ENCODE measurements around the gene FAM107B. TPM values are rescaled to one million over a fixed set of nuclear protein-coding genes. Genes with fewer than 3 reads are reported as not detected.

Gene FAM107B
- total RNA-seq, 4 donors from 2014 or later = 12.3 to 41.3 (median 31.8) TPM

DNA sequence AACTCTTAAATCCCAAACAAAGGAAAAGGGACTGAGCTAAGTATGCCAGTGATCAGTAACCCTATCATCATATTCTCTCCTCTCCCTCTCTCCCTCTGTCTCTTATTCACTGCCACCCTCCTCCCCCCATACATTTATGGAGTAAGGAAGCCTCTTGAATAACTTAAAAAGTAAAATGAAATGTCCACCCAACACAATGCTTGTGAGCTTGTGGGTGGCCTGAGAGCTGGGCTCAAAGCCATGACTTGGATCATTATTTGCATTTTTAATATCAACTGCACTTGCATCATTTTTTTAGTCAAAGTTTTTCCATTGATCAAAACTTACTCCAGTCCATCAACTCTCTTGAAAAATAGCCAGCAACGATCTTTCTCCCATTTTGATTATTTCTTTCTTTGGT lies 46.8 kb downstream of the FAM107B start:
- H3K4me1 ChIP-seq = no peaks in the 10 kb centered on the region
- no peaks in the 10 kb centered on the region for H3K36me3 ChIP-seq
- no peak overlapping the region for H3K4me3 ChIP-seq (replicated peaks in 1 of 3)
- TF ChIP-seq CTCF (IDR thresholded peaks at IDR 0.05) (no peak), POLR2A (IDR thresholded peaks at IDR 0.05) (no peak)
- H3K9me3 ChIP-seq = no peaks in the 10 kb centered on the region
- intact Hi-C loops (cut with DNase I) = no loop called here
- 81 to 84% methylated on average over 1 of the region's 1 CpG for whole genome bisulfite sequencing, 2 donors
- no peaks in the 10 kb centered on the region for H3K27me3 ChIP-seq
- H3K27ac ChIP-seq = no peak overlapping the region
- no peak for DNase-seq

- H3K27me3 ChIP-seq = no peaks in the 10 kb centered on the region
- no peak overlapping the region for H3K4me3 ChIP-seq (replicated peaks in 1 of 3)
- H3K9me3 ChIP-seq = no peaks in the 10 kb centered on the region
- WGBS, 2 donors = 64 to 78% methylated on average over 1 of the region's 1 CpG
- H3K4me1 ChIP-seq = no peaks in the 10 kb centered on the region
- no peak for DNase-seq
- intact Hi-C loops (cut with DNase I) = no loop called here
- TF ChIP-seq CTCF (IDR thresholded peaks at IDR 0.05) (no peak), POLR2A (IDR thresholded peaks at IDR 0.05) (no peak)
- H3K36me3 ChIP-seq = no peaks in the 10 kb centered on the region
- H3K27ac ChIP-seq = no peak overlapping the region
These were observed 47.2 kb downstream of the FAM107B start for GRCh38 chr10:14727465-14727864.

GRCh38 chr10:14724931-14725330 lies 49.8 kb downstream of the FAM107B start:
- no peak for DNase-seq
- H3K9me3 ChIP-seq = no peaks in the 10 kb centered on the region
- 85% methylated on average over 2 of the region's 2 CpGs for WGBS, 2 donors
- intact Hi-C loops (cut with DNase I) = no loop called here
- no peaks in the 10 kb centered on the region for H3K36me3 ChIP-seq
- no peaks in the 10 kb centered on the region for H3K27me3 ChIP-seq
- H3K4me1 ChIP-seq = no peaks in the 10 kb centered on the region
- no peak overlapping the region for H3K4me3 ChIP-seq (replicated peaks in 1 of 3)
- H3K27ac ChIP-seq = no peak overlapping the region
- TF ChIP-seq CTCF (IDR thresholded peaks at IDR 0.05) (no peak), POLR2A (IDR thresholded peaks at IDR 0.05) (no peak)

DNA sequence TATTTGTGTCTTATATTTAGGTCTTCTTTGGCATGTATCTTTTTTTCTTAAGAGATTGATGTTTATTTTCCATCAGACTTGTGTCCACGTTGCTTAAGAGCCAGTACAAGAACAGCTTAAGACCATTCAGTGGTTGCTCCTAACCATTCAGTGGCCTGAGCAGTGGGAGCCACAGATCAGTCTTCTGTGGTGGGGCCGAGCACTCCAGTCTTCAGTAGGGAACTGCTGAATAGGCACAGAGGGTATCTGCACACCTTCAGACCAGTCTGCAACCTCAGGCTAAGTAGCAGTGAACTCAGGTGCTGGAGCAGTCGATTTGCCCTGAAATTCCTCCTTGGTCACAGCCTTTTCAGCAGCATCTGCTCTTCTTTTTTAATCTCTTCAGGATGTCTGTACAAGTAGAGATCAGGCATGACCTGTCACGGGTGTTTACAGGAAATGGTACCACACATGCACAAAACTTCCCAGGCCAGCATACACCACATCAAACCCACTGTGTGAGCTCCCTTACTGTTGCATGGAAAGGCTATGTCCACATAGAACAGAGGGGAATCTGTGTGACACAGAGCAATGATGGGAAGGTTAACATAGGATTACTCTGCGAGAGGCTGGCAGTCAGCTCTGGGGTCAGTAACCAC lies 51.5 kb downstream of the FAM107B start:
- 65 to 82% methylated on average over 5 of the region's 5 CpGs for WGBS, 2 donors
- no peaks in the 10 kb centered on the region for H3K9me3 ChIP-seq
- no peak for DNase-seq
- TF ChIP-seq POLR2A (IDR thresholded peaks at IDR 0.05) (no peak), CTCF (IDR thresholded peaks at IDR 0.05) (no peak)
- no peaks in the 10 kb centered on the region for H3K4me1 ChIP-seq
- no peak overlapping the region for H3K4me3 ChIP-seq (replicated peaks in 1 of 3)
- H3K27me3 ChIP-seq = no peaks in the 10 kb centered on the region
- intact Hi-C loops (cut with DNase I) = no loop called here
- H3K27ac ChIP-seq = no peak overlapping the region
- H3K36me3 ChIP-seq = no peaks in the 10 kb centered on the region

- Histone ChIP-seq H3K27ac (no peak overlapping the region), H3K9me3 (no peaks in the 10 kb centered on the region), H3K27me3 (no peaks in the 10 kb centered on the region), H3K36me3 (no peaks in the 10 kb centered on the region), H3K4me1 (no peaks in the 10 kb centered on the region), H3K4me3 (replicated peaks in 1 of 3) (no peak overlapping the region)
- TF ChIP-seq POLR2A (IDR thresholded peaks at IDR 0.05) = no peak
- no peak for TF ChIP-seq CTCF (IDR thresholded peaks at IDR 0.05)
- 91% methylated on average over 5 of the region's 5 CpGs for WGBS, 2 donors
- DNase-seq = no peak
- intact Hi-C loops (cut with DNase I) = no loop called here
These were observed 57.1 kb downstream of the FAM107B start for GRCh38 chr10:14717552-14717951.

Measured in thyroid gland (tissue), 4 donors.